Fibroblast of lung (primary cell): ENCODE data around the gene XRRA1. TPM values are rescaled to one million over a fixed set of nuclear protein-coding genes. Genes with fewer than 3 reads are reported as not detected.

ENCODE experiments used
- DNase-seq, 2 donors: peaks; one replicate each; pipeline versions ENCODE4 v3.0.0 to v3.0.0-alpha.2; 2010; ENCODE audit warnings: low read depth in 2 of 2
- H2AFZ ChIP-seq: 2 replicates; pipeline ENCODE4 v1.5.1; 2012; ENCODE audit warnings: low read length, control low read depth, inconsistent platforms
- H3K27ac ChIP-seq: 2 replicates; pipeline ENCODE4 v1.5.1; 2011; ENCODE audit warnings: low read length, control low read depth; ENCODE audit not compliant: insufficient read depth
- H3K27me3 ChIP-seq: 2 replicates; pipeline ENCODE4 v1.5.1; 2011; ENCODE audit warnings: mild to moderate bottlenecking, low read length; ENCODE audit not compliant: control insufficient read depth, insufficient read depth
- H3K36me3 ChIP-seq: 2 replicates; pipeline ENCODE4 v1.5.1; 2011; ENCODE audit warnings: low read length; ENCODE audit not compliant: control insufficient read depth, insufficient read depth
- H3K4me1 ChIP-seq: 2 replicates; pipeline ENCODE4 v1.5.1; 2011; ENCODE audit warnings: low read length; ENCODE audit not compliant: control insufficient read depth, insufficient read depth; ENCODE audit errors: extremely low read depth
- H3K4me2 ChIP-seq: 2 replicates; pipeline ENCODE4 v1.5.1; 2011; ENCODE audit warnings: low read length, control low read depth; ENCODE audit not compliant: insufficient read depth; ENCODE audit errors: extremely low read depth
- H3K4me3 ChIP-seq, 4 experiments: fragments of 200-600 bp in 1 of 4; sonication (generic) in 1 of 4; replicated peaks in 1 of 4; 2 replicates each; pipeline ENCODE4 v1.5.1; 2011 to 2016; ENCODE audit warnings: low read length in 4 of 4, low read depth in 3 of 4, mild to moderate bottlenecking in 3 of 4, control low read depth in 2 of 4, inconsistent platforms in 1 of 4, mixed read lengths in 1 of 4; ENCODE audit not compliant: insufficient read depth in 1 of 4; ENCODE audit errors: control extremely low read depth in 1 of 4
- H3K79me2 ChIP-seq: 2 replicates; pipeline ENCODE4 v1.5.1; 2012; ENCODE audit warnings: mild to moderate bottlenecking, low read length, inconsistent platforms; ENCODE audit not compliant: control insufficient read depth, insufficient read depth
- H3K9ac ChIP-seq: 2 replicates; pipeline ENCODE4 v1.5.1; 2011; ENCODE audit warnings: mild to moderate bottlenecking, low read length, control low read depth; ENCODE audit not compliant: insufficient read depth
- H3K9me3 ChIP-seq: 2 replicates; pipeline ENCODE4 v1.5.1; 2012; ENCODE audit warnings: low read depth, low read length; ENCODE audit not compliant: control insufficient read depth, insufficient read depth
- H4K20me1 ChIP-seq: 2 replicates; pipeline ENCODE4 v1.5.1; 2011; ENCODE audit warnings: low read length; ENCODE audit not compliant: control insufficient read depth, insufficient read depth; ENCODE audit errors: extremely low read depth
- EZH2 ChIP-seq: IDR thresholded peaks from 2 replicates; pipeline ENCODE4 v1.5.1; 2012; ENCODE audit warnings: low read length, control low read depth, mild to moderate bottlenecking; ENCODE audit errors: missing control alignments
- polyA plus RNA-seq, 2 donors: library from polyadenylated mRNA; depleted of rRNA in 1 of 2; stranded (reverse) in 1 of 2; unstranded in 1 of 2; fragments of >200 nt; gene quantifications; 2 replicates each; pipeline ENCODE4 v1.2.1, GENCODE V29; 2011 to 2012; ENCODE audit warnings: missing spikeins in 1 of 2
- total RNA-seq: library from RNA; depleted of rRNA; stranded (reverse); fragments of >200 nt; gene quantifications from 2 replicates; pipeline ENCODE4 v1.2.1, GENCODE V29; 2014
- TF ChIP-seq, protein P1 (sequence below), 2 donors: IDR thresholded peaks in 1 of 2; conservative IDR thresholded peaks in 1 of 2; 1 replicate in 1 of 2; 2 replicates in 1 of 2; pipeline ENCODE4 v1.5.1; 2011 to 2012; ENCODE audit warnings: low read length in 2 of 2, control low read depth in 1 of 2, inconsistent platforms in 1 of 2, low read depth in 1 of 2, mild to moderate bottlenecking in 1 of 2

The XRRA1 gene
- total and polyA plus RNA-seq, 2 donors (not counting 1 experiment from before 2014, with no cell fraction given), result 5.0 to 8.6 TPM

DNA sequence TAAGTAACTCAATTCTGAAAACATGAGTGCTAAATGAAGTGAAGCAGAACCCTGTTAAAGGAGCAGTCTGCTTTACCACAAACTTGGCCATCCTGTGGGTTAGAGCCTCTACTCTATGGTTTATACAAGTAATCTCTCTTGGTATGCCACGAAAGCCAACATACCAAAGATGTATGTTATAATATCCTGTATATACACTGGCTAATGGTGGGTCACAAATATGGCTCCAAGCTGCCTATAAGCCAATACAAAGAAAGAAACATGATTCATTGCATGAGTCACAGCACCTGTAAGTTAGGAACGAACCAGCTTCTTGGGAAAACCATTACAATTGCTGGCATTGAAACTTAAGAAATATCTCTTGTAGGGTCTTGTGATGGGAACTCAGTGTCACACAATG lies 16.1 kb downstream of the XRRA1 start:
- Histone ChIP-seq H3K4me1 (peaks cover 3% of the 10 kb centered on the region), H3K4me2 (no peak overlapping the region), H3K9me3 (no peaks in the 10 kb centered on the region), H3K9ac (no peak overlapping the region), H4K20me1 (no peaks in the 10 kb centered on the region), H2AFZ (no peak overlapping the region), H3K36me3 (peaks cover 2% of the 10 kb centered on the region), H3K27ac (peak overlapping the region; percentile 48), H3K4me3 (no peak overlapping the region), H3K27me3 (no peaks in the 10 kb centered on the region), H3K79me2 (no peaks in the 10 kb centered on the region)
- TF ChIP-seq, protein P1, sequence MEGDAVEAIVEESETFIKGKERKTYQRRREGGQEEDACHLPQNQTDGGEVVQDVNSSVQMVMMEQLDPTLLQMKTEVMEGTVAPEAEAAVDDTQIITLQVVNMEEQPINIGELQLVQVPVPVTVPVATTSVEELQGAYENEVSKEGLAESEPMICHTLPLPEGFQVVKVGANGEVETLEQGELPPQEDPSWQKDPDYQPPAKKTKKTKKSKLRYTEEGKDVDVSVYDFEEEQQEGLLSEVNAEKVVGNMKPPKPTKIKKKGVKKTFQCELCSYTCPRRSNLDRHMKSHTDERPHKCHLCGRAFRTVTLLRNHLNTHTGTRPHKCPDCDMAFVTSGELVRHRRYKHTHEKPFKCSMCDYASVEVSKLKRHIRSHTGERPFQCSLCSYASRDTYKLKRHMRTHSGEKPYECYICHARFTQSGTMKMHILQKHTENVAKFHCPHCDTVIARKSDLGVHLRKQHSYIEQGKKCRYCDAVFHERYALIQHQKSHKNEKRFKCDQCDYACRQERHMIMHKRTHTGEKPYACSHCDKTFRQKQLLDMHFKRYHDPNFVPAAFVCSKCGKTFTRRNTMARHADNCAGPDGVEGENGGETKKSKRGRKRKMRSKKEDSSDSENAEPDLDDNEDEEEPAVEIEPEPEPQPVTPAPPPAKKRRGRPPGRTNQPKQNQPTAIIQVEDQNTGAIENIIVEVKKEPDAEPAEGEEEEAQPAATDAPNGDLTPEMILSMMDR (conservative IDR thresholded peaks at IDR 0.05 in 1 of 2, IDR thresholded peaks at IDR 0.05 in 1 of 2; ENCODE audit: low read depth in 1 of 2, low read length in 2 of 2), result no peak
- TF ChIP-seq EZH2, result no peak
- peak; percentile 38 to 89 for DNase-seq

DNA sequence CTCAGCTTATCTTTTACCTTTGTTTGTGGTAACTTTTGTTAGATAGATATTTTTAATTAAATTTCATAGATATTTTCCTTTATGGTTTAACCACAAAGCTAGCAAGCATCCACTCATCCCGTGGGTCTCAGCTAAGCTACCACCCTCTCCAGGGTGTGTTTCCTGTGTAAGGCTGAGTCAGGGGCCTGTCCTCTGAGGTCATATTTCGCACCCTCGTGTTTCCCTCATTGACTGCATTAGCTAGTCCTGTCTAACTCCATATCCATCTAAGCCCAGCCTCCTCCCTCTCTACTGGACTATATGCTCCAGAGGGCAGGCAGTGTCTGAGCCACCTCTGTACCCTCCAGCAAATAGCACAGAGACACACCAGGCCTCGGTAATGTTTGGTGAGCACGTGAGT lies 16.7 kb downstream of the XRRA1 start:
- Histone ChIP-seq H3K4me3 (no peak overlapping the region), H3K4me1 (peaks cover 3% of the 10 kb centered on the region), H3K79me2 (no peaks in the 10 kb centered on the region), H3K27me3 (no peaks in the 10 kb centered on the region), H3K4me2 (peak overlapping the region; percentile 48), H3K9ac (no peak overlapping the region), H3K36me3 (peaks cover 2% of the 10 kb centered on the region), H4K20me1 (no peaks in the 10 kb centered on the region), H3K9me3 (no peaks in the 10 kb centered on the region), H2AFZ (peak overlapping the region; percentile 19), H3K27ac (peak overlapping the region; percentile 48)
- TF ChIP-seq, protein P1 (conservative IDR thresholded peaks at IDR 0.05 in 1 of 2, IDR thresholded peaks at IDR 0.05 in 1 of 2; ENCODE audit: low read depth in 1 of 2, low read length in 2 of 2), result no peak
- DNase-seq, result peak; percentile 46 to 79

DNA sequence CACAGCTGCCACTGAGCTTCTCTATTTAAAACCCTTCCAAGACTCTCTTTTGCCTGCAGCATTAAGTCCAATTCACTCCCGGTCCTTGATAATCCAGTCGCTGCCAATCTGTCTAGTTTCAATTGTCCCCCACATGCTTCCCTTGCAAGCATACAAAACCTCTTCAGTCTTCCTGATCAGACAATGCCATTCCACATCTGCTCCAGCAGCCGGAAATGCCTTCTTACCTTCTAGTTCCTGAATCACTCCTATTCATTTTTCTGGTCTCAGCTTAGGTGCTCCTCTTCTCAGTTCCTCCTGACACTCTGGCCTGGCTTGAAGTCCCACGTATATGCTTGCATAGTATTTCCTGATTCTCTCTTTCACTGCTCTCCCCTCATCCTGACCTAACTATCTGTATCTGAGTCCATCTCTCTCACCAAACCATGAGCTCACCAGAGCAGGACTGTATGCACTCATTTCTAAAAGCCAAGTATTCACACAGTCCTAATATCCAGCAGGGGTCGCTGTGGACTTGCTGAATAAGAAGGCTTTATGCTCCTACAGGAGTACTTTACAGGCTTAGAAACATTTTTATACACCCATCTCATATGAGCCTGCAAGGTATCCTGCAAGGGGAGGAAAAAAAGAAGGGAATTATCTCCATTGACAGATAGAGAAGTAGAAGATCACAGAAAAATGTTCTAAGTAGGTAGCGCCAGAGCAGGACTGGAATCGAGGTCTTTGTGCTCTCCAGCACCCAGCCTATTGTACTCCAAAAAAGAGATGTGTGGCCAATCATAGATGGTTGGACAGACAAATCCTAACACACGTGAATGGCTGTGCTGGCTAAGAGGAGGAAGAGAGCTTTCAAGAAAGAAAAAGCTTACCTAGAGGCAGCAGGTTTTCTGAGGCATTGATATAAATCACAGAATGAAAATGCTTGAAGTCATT lies 19.2 kb downstream of the XRRA1 start:
- TF ChIP-seq EZH2, result no peak
- TF ChIP-seq, protein P1 (conservative IDR thresholded peaks at IDR 0.05 in 1 of 2, IDR thresholded peaks at IDR 0.05 in 1 of 2; ENCODE audit: low read depth in 1 of 2, low read length in 2 of 2), result peak; percentile 89 to 90
- Histone ChIP-seq H3K27me3 (no peaks in the 10 kb centered on the region), H3K79me2 (no peaks in the 10 kb centered on the region), H3K4me1 (peaks cover 10% of the 10 kb centered on the region), H3K9ac (no peak overlapping the region), H3K36me3 (no peaks in the 10 kb centered on the region), H3K4me2 (no peak overlapping the region), H3K4me3 (no peak overlapping the region), H3K27ac (no peak overlapping the region), H2AFZ (no peak overlapping the region), H4K20me1 (no peaks in the 10 kb centered on the region), H3K9me3 (no peaks in the 10 kb centered on the region)
- peak; percentile 89 to 95 for DNase-seq
